Stimulated activated CD4-positive, alpha-beta T cell treated with anti-CD3 and anti-CD28 coated beads, TNF-alpha, amount 100 ng/mL, for 1 hour (primary cell): ENCODE results near the gene STAT6.

ENCODE experiments used
- DNase-seq, 3 donors: peaks; one replicate each; pipeline ENCODE4 v3.0.0-alpha.2; 2020; ENCODE audit warnings: low read depth in 3 of 3, low spot score in 1 of 3

The STAT6 gene

DNA sequence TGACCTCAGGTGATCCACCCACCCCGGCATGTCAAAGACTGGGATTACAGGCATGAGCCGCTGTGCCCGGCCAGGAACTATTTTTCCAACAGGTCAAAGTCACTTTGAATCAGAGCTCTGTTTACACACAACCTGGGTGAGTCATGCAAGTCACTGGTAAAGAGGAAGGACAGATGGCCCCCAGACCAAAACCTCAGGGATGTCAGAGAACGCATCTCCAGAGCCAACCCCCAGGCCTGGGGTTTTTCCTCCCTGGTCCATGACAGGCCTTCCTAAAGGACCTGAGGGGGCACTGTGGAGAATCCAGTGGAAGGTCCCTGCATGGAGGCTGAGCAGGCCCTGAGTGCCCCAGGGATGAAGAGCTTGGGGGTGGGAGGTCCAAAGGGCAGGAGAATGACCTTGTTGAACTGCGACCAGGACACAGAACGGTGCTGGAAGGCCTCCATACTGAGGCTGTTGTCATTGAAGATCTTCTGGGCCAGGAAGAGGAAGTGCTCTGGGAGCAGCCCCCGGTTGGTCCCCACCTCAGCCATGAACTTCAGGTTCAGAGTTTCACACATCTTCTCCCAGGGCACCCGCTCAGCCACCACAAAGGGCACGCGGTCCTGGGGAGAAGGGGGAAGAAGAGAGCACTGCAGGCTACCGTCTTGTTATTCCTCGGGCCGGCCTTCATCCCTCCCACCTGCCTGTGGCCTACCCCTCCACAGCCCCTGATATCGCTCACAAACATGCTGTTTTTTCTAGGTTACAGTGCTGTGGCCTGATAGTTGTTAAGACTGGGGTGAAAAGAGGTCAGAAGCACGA is 9.1 kb downstream of the STAT6 start:
- DNase-seq = no peak

DNA sequence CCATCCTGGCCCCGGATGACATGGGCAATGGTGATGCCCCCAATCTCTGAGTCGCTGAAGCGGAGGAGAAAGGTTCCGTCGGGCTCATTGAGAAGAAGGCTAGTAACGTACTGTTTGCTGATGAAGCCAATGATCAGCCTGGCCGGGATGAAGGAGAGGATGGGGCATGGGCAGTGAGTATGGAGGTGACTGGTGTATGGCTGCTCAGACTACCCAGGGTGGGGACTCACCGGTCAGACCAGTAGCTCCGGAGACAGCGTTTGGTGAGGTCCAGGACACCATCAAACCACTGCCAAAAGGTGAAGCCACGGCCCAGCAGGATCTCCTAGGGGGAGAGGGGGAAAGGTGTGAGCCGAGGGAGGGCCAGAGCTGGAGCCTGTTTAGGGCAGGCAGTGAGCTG is 11.4 kb downstream of the STAT6 start:
- no peak for DNase-seq

DNA sequence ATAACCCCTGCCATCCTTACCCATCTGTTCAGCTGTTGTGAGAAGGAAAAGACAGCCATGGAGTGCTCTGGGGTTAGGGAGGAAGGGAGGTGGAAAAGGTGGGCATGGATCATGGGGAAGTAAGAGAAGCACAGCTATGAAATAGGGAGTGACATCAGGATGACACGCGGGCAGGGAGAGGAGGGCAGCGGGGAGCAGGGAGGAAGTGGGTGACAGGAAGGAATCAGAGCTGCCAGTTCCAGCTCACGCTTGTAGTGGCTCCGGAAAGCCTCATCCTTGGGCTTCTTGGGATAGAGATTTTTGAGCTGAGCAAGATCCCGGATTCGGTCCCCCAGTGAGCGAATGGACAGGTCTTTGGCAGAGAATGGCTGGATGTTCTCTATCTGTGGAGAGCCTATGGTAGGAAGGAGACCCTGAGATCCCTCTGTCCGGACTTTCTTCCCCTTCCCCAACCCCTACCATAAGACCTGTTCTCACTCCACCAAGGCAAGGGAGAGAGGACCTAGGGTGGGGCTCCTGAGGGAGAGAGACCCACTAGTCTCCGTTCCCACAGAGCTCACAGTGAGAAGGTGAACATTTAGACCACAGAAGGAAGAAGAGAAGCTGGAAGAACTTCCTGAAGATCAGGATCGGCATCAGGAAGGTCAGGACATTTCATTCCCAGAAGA is 12.0 kb downstream of the STAT6 start:
- no peak for DNase-seq

DNA sequence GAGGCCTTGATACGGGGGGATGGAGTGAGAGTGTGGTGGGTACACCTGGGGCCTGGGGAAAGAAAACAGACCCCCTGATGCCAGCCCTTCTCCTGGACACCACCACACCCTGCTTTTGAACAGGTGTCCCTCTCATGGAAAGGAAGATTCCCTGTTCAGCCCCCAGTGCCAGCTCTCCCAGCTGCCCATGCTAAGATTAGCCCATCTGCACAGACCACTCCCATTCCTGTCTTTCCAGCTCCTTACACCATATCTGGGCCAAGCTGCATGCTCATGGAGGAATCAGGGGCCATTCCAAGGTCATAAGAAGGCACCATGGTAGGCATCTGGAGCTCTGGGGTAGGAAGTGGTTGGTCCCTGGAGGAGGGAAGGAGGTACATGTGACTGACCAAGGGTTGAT is 12.6 kb downstream of the STAT6 start:
- no peak for DNase-seq

DNA sequence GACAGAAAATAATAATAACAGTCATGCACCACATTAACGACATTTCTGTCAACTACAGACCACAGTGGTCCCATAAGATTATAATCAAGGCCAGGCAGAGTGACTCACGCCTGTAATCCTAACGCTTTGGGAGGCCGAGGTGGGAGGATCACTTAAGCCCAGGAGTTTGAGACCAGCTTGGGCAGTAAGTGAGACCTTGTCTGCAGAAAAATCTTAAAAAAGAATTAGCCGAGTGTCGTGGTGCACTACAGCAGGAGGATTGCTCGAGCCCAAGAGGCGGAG is 13.7 kb downstream of the STAT6 start:
- DNase-seq = no peak

DNA sequence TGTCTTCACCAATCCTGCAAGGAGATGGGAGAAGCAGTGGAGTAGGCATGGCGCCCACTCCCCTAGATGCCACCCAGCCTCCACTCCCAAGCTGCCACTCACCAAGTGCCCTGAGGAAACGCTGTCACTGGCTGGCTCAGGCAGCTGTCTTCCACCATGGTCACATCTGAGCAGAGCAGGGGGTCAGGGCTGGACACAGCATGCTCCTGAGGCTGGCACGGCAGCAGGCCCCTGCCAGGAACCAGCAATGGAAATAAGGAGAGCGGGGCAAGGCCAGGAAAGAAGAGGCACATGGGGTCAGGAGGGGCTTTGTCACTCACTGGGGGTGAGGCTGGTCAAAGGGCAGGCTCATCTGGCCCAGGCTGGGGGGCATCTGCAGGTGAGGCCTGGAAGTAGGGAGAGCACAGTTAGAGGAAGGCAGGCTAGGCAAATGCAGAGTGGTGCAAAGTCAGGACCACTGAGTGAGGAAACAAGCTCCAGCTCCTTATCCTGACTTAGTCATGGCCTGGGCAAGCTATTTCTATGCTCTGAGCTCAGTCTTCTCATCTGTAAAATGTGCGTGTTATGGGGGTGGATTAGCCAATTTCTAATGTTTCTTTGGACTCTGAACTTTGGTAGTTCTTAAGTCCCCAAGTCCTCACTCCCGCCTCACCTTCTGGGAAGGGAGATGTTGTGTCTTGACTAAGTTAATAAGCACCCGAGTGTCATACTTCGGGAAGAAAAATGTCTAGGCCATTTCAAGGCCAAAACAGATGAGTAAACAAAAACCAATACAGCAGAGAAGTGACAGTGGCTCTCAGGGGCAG is 14.2 kb downstream of the STAT6 start:
- no peak for DNase-seq

DNA sequence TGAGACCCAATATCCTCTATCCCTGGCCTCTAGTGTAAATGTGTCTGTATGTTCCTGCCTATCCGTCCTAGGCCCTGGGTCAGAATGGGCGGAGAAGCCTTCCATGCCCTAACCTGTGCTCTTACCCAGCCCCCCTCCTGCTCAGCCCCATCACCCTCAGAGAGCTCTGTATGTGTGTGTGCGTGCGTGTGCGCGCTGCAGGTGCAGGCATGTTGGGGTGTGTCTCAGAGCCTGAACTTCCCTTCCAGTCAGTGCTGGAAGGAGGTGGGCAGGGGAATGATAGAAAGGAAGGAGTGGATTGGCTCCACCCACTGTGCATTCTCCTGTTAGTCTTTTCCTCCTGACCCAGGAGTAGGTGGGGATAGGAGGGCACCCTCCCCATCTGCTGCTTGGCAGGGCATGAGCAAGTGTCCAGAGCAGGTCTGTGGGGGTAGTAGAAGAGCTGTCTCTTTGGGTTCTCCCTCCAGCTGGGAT is 15.0 kb downstream of the STAT6 start:
- DNase-seq = no peak

DNA sequence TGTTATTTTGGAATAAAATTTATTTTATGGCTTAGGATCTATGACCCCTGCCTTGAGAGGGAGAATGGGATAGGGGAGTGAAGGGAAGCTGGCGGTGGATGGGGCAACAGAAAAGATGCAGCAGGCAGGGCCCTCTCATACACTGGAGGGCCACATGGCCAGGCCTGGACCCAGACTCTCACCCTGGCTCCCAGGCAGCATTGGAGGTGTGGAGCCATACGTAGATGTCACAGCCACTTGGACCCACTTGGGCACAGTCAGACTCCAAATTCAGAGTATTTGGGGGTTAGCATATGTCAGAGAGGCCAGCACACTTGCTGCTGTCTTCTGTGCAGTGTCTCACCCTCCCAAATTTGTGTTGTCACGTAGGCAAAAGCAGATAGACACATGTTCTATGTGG is 15.7 kb downstream of the STAT6 start:
- DNase-seq = no peak

DNA sequence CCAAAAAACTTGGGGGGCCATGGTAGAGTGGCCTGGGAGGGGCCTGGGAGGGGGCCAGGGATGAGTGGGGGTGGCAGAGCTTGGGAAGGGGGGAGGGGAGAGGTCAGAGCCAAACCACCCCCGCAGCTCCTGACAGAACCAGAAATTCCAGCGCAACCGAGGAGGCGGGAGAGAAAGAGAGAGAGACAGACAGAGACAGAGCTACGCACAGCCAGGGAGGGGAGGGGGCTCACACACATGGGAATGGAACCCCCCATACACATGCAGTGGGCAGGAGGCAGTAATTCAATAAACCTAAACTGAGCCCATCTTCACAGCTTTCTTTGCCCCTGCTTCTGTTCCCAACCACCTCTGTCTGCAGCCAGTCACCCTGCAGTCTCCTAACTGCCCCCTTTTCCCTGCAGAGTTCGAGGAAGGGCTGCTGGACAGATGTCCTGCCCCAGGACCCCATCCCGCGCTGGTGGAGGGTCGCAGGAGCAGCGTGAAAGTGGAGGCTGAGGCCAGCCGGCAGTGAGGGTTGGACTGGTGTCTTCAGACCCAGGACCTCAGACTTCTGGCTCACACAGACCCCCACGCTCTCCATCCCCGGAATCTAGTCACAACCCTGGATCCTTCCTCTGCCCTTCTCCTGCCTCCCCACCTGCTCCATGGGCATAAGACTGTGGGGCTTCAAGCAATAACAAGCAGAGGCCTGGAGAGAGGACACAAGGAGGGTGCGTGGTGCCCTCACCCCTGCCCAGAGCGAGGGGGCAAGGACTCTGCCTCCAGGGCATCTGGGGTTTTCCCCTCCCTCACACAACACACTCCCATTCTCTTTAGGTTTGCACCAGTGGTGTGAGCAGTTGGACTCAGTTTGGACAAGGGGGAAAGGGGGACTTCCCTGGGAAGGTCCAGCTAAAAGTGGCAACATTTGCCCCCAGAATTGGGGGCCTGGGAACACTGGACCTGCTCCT is 16.7 kb downstream of the STAT6 start:
- no peak for DNase-seq

DNA sequence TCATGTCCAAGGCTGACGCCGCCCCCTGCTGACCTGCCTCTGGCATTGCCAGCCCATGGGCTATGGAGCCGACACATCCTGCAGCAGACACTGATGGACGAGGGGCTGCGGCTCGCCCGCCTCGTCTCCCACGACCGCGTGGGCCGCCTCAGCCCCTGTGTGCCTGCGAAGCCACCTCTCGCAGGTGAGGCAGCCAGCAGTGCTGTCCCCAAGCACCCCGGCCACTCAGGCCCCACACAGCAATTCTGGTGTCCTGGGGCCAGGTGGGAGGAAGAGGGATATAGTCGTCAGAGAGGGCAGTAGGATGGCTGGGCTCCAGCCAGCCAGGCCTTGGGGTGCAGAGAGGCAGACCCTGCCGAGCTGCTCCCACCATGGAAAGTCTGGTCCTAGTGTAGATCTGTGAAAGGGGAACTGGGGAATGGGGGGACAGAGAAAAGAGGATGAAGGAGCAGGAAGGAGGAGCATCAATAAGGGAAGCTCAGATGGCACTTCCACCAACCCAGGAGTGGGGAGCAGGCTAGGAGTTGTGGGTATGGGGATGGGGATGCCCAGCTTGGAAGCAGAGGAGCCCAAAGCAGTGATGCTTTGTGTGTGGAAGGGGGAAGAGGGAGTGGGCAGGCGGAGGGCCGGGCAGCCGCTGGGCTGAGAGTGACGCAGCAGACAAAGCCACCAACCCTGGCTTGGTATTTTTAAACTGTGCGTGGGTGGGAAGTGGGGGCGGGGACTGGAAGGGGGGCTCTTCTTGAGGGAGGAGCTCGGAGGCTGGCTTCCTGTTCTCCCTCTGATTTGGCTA is 17.6 kb downstream of the STAT6 start:
- DNase-seq = peak in 1 of 3 donors; percentile 61

DNA sequence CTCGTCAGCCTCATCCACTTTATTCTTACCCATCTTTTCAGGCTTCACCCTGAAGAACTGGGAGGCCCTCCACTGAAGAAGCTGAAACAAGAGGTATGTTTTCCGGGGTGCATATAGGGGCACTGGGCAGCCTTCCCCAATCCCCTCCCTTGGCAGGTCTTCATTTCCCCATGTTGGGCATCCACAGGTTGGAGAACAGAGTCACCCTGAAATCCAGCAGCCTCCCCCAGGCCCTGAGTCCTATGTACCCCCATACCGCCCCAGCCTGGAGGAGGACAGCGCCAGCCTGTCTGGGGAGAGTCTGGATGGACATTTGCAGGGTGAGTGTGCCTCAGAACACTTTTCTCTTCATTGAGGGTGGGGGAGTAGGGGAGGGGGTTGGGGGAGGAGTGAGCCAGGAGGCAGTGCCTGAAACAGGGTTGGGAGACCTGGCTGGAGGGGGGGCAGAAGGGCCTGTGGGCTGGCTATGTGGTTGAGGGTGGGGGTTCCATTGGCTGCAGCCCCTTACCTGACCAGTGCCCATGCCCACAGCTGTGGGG is 18.2 kb downstream of the STAT6 start:
- no peak for DNase-seq

DNA sequence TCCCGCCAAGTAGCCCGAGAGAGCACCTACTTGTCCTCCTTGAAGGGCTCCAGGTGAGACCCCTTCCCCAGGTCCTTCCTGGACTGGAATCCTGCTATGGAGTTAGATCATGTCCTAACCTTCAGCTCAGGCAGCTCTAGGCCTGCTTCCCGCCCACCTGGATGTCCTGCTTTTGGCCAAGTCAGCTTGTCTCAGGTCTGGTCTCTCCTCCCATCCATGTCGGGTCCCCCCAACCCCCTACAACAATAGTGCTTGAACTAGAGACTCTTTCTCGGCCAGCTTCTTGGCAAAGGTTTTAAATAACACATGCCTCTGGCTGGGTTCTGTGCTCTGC is 18.7 kb downstream of the STAT6 start:
- no peak for DNase-seq

DNA sequence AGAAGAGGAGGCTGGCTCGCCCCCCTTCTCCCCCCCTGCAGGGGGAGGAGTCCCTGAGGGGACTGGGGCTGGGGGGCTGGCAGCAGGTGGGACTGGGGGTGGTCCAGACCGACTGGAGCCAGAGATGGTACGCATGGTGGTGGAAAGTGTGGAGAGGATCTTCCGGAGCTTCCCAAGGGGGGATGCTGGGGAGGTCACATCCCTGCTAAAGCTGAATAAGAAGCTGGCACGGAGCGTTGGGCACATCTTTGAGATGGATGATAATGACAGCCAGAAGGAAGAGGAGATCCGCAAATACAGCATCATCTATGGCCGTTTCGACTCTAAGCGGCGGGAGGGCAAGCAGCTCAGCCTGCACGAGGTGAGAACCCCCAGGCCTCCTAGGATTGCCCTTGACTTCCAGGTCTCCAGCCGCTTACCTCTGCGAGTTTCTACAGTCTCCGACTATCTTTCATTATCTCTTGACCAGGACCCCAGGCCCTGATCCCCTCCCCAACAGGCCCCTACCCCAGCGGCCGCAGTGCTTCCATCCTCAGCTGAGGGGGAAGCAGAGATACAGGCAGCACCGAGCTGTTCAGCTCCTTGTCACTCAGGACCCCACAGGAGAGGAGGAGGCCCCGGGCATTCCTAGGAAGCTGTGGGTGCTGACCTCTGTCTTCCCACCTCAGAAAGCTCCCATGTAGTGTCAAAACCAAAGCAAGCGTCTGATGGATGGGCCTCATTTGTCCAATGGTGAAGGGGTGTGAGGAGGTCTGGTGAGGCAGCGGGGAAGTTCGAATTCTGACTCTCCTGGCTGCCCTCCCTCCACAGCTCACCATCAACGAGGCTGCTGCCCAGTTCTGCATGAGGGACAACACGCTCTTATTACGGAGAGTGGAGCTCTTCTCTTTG is 19.3 kb downstream of the STAT6 start:
- no peak for DNase-seq

DNA sequence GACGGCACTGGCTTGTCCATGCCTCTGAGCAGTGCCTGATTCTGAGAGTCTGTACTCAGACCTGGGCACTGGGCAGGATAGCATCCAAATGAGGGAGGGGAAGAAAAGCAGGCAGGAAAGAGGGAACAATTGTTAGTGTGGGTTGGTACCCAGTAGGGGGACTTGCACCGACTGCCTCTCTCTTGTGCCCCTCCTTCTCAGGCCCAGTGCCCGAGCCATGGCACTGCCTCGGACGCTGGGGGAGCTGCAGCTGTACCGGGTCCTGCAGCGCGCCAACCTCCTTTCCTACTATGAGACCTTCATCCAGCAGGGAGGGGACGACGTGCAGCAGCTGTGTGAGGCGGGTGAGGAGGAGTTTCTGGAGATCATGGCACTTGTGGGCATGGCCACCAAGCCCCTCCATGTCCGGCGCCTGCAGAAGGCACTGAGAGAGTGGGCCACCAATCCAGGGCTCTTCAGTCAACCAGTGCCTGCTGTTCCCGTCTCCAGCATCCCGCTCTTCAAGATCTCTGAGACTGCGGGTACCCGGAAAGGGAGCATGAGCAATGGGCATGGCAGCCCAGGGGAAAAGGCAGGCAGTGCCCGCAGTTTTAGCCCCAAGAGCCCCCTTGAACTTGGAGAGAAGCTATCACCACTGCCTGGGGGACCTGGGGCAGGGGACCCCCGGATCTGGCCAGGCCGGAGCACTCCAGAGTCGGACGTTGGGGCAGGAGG is 20.1 kb downstream of the STAT6 start:
- DNase-seq = no peak

DNA sequence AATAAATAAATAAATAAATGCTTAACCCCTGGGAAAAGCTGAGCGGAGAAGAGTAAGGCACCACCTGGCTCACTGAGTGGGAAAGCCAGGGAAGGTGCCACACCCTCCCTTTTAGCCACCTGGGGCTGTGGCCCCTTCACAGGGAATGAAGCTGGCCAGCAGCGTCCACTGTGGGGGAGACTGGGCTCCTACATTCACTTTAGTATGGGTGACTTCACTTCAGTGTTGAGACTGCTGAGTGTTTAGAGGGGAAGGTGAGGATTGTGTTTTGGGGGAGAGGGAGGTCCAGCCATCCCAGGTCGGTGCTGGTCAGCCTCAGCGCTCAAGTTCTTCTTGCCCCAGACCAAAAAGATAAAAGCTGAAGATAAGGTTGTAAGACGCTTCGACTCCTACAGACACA is 20.7 kb downstream of the STAT6 start:
- no peak for DNase-seq

DNA sequence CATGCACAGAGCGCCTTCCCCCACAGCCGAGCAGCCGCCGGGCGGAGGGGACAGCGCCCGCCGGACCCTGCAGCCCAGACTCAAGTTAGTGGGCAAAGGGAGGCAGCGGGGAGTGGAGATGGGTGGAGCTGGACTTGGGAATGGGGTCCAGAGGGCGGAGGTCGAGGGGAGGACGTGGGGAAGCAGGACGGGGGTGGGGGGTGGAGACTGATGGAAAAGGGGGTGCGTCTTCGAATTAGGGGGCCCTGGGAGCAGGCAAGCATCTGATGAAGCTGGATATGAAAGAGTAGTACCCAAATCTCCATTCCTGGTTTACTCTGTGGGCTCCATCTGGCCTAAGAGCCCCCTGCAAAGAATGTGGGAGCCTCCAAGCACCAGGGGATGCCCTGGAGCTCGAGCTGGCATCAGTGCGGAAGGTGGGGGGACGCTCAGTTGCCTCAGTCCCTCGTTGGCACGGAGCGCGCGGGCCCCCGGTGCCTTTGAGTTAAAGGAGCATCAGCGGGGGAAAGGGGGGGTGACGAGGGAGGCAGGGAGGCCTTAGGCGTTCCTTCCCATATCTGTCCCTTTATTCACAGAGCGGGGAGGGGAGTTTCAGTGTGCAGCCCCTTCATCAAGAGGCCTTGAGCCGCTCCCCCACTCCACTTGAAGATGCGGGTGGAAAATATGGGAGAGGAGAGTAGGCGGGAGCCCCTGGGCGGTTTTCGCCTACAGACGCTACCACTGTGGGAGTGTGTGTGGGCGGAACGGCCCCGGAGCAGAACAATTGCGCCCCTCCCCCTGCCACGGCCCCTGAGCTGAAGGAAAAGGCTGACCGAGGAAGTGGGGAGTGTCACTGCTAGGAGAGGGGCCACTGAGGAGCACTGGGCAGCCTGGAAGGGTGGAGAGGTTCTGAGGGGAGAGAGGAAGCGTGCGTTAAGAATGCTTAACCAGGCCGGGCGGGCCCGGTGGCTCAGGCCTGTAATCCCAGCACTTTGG is 21.6 kb downstream of the STAT6 start:
- no peak for DNase-seq
